H9 (cell line): ENCODE results near the gene PEX1. TPM values are rescaled to one million over a fixed set of nuclear protein-coding genes. Genes with fewer than 3 reads are reported as not detected.

Experiments
- DNase-seq: peaks from one replicate; pipeline ENCODE4 v3.0.0-alpha.2; 2017
- H2AFZ ChIP-seq: one replicate; pipeline ENCODE4 v1.6.1; 2013; ENCODE audit warnings: mild to moderate bottlenecking, low read length, control low read depth, moderate library complexity
- H2AK5ac ChIP-seq: 2 replicates; pipeline ENCODE4 v1.6.1; 2013; ENCODE audit warnings: low read length, control low read depth, mixed read lengths; ENCODE audit not compliant: insufficient read length
- H2BK120ac ChIP-seq: one replicate; pipeline ENCODE4 v1.6.1; 2013; ENCODE audit warnings: low read depth, mild to moderate bottlenecking, low read length, control low read depth, inconsistent platforms; ENCODE audit not compliant: poor library complexity, severe bottlenecking
- H2BK12ac ChIP-seq: 2 replicates; pipeline ENCODE4 v1.6.1; 2013; ENCODE audit warnings: low read length, control low read depth, mixed read lengths, low read depth; ENCODE audit not compliant: insufficient read length
- H2BK15ac ChIP-seq: 2 replicates; pipeline ENCODE4 v1.6.1; 2013; ENCODE audit warnings: low read depth, low read length, control low read depth
- H2BK20ac ChIP-seq: one replicate; pipeline ENCODE4 v1.6.1; 2013; ENCODE audit warnings: low read depth, mild to moderate bottlenecking, low read length, control low read depth, inconsistent platforms; ENCODE audit not compliant: poor library complexity, severe bottlenecking
- H2BK5ac ChIP-seq: 2 replicates; pipeline ENCODE4 v1.6.1; 2013; ENCODE audit warnings: low read length, control low read depth, mixed read lengths; ENCODE audit not compliant: insufficient read length
- H3K14ac ChIP-seq: 2 replicates; pipeline ENCODE4 v1.6.1; 2013; ENCODE audit warnings: low read length, control low read depth; ENCODE audit not compliant: insufficient read depth
- H3K18ac ChIP-seq: 2 replicates; pipeline ENCODE4 v1.6.1; 2013; ENCODE audit warnings: low read depth, mild to moderate bottlenecking, mixed read lengths, low read length, control low read depth; ENCODE audit not compliant: insufficient read length
- H3K23ac ChIP-seq: 2 replicates; pipeline ENCODE4 v1.6.1; 2013; ENCODE audit warnings: low read length, control low read depth, mixed read lengths, low read depth; ENCODE audit not compliant: insufficient read length
- H3K23me2 ChIP-seq: 2 replicates; pipeline ENCODE4 v1.6.1; 2013; ENCODE audit warnings: low read depth, mild to moderate bottlenecking, mixed read lengths, low read length, control low read depth; ENCODE audit not compliant: insufficient read length, poor library complexity, severe bottlenecking
- H3K27ac ChIP-seq: 2 replicates; pipeline ENCODE4 v1.5.1; 2013; ENCODE audit warnings: low read length, control low read depth, mixed read lengths, low read depth; ENCODE audit not compliant: insufficient read length
- H3K27me3 ChIP-seq: 2 replicates; pipeline ENCODE4 v1.6.1; 2013; ENCODE audit warnings: low read length, control low read depth, inconsistent platforms; ENCODE audit not compliant: insufficient read depth
- H3K4ac ChIP-seq: 2 replicates; pipeline ENCODE4 v1.6.1; 2013; ENCODE audit warnings: low read depth, mild to moderate bottlenecking, control low read depth, inconsistent platforms, low read length, moderate library complexity
- H3K4me1 ChIP-seq: 2 replicates; pipeline ENCODE4 v1.6.1; 2013; ENCODE audit warnings: low read length, control low read depth, inconsistent platforms; ENCODE audit not compliant: insufficient read depth
- H3K4me2 ChIP-seq: 2 replicates; pipeline ENCODE4 v1.6.1; 2013; ENCODE audit warnings: low read length, control low read depth, mixed read lengths; ENCODE audit not compliant: insufficient read length, insufficient read depth
- H3K56ac ChIP-seq: 2 replicates; pipeline ENCODE4 v1.6.1; 2013; ENCODE audit warnings: low read depth, mild to moderate bottlenecking, mixed read lengths, low read length, control low read depth; ENCODE audit not compliant: insufficient read length
- H3K79me1 ChIP-seq: 2 replicates; pipeline ENCODE4 v1.6.1; 2013; ENCODE audit warnings: low read depth, mild to moderate bottlenecking, moderate library complexity, low read length, control low read depth, inconsistent platforms; ENCODE audit not compliant: insufficient read depth, poor library complexity, severe bottlenecking
- H3K79me2 ChIP-seq: 2 replicates; pipeline ENCODE4 v1.6.1; 2013; ENCODE audit warnings: low read length, control low read depth, inconsistent platforms; ENCODE audit not compliant: insufficient read depth
- H3K9ac ChIP-seq: 2 replicates; pipeline ENCODE4 v1.6.1; 2013; ENCODE audit warnings: low read length, control low read depth, mixed read lengths; ENCODE audit not compliant: insufficient read length; ENCODE audit errors: extremely low read depth
- H3K9me3 ChIP-seq: one replicate; pipeline ENCODE4 v1.6.1; 2013; ENCODE audit warnings: low read depth, low read length, inconsistent platforms; ENCODE audit not compliant: control insufficient read depth
- H3T11ph ChIP-seq: one replicate; pipeline ENCODE4 v1.6.1; 2013; ENCODE audit warnings: mild to moderate bottlenecking, low read length, control low read depth, inconsistent platforms
- H4K20me1 ChIP-seq: one replicate; pipeline ENCODE4 v1.6.1; 2013; ENCODE audit not compliant: control insufficient read depth, insufficient read length, insufficient read depth
- H4K5ac ChIP-seq: 2 replicates; pipeline ENCODE4 v1.6.1; 2013; ENCODE audit warnings: low read depth, mild to moderate bottlenecking, mixed read lengths, low read length, control low read depth; ENCODE audit not compliant: insufficient read length
- H4K8ac ChIP-seq: replicated peaks from 2 replicates; pipeline ENCODE4 v1.6.1; 2013; ENCODE audit warnings: low read length, control low read depth, mixed read lengths, low read depth; ENCODE audit not compliant: insufficient read length
- H4K91ac ChIP-seq: 2 replicates; pipeline ENCODE4 v1.6.1; 2013; ENCODE audit warnings: low read depth, mild to moderate bottlenecking, moderate library complexity, mixed read lengths, low read length, control low read depth; ENCODE audit not compliant: insufficient read length
- H3K27ac Mint-ChIP-seq, 3 experiments: 2 replicates in 2 of 3; 3 replicates in 1 of 3; pipeline ENCODE4 v1.8.0; 2020 to 2021; ENCODE audit warnings: mixed read lengths in 3 of 3, mild to moderate bottlenecking in 1 of 3, moderate library complexity in 1 of 3
- H3K27me3 Mint-ChIP-seq: 2 replicates; pipeline ENCODE4 v1.8.0; 2021; ENCODE audit warnings: low read depth, mild to moderate bottlenecking, moderate library complexity, mixed read lengths
- H3K36me3 Mint-ChIP-seq, 3 experiments: 2 replicates in 2 of 3; 3 replicates in 1 of 3; pipeline ENCODE4 v1.8.0; 2020 to 2021; ENCODE audit warnings: low read depth in 3 of 3, mixed read lengths in 3 of 3; ENCODE audit not compliant: insufficient read depth in 1 of 3
- H3K4me1 Mint-ChIP-seq, 2 experiments: 2 replicates each; pipeline ENCODE4 v1.8.0; 2020; ENCODE audit warnings: mixed read lengths in 2 of 2
- H3K4me3 Mint-ChIP-seq, 2 experiments: 2 replicates in 1 of 2; 3 replicates in 1 of 2; pipeline ENCODE4 v1.8.0; 2020 to 2021; ENCODE audit warnings: mild to moderate bottlenecking in 2 of 2, mixed read lengths in 2 of 2, moderate library complexity in 1 of 2
- H3K9me3 Mint-ChIP-seq, 2 experiments: 2 replicates in 1 of 2; 3 replicates in 1 of 2; pipeline ENCODE4 v1.8.0; 2020; ENCODE audit warnings: mild to moderate bottlenecking in 2 of 2, mixed read lengths in 2 of 2, moderate library complexity in 1 of 2
- WGBS: extraction: QIAGEN DNeasy Blood & Tissue Kit; methylation state at CpG from one replicate; pipeline ENCODE4 v1.1.7; 2013; ENCODE audit warnings: missing lambda C conversion rate, low lambda C conversion rate, mixed read lengths; ENCODE audit not compliant: insufficient read length; ENCODE audit errors: extremely low coverage; 5-methylcytosine and 5-hydroxymethylcytosine counted together
- total RNA-seq: library from RNA; stranded (reverse); gene quantifications from 2 replicates; pipeline ENCODE4 v1.2.1, GENCODE V29; 2021
- TF ChIP-seq, protein P1 (sequence below): fragments of 200-600 bp; sonication (generic); conservative IDR thresholded peaks from 3 replicates; pipeline ENCODE4 v1.8.0; 2021; ENCODE audit warnings: antibody characterized with exemption, mild to moderate bottlenecking

The PEX1 gene
- total RNA-seq, 1 experiment from 2014 or later = 21.8 TPM

DNA sequence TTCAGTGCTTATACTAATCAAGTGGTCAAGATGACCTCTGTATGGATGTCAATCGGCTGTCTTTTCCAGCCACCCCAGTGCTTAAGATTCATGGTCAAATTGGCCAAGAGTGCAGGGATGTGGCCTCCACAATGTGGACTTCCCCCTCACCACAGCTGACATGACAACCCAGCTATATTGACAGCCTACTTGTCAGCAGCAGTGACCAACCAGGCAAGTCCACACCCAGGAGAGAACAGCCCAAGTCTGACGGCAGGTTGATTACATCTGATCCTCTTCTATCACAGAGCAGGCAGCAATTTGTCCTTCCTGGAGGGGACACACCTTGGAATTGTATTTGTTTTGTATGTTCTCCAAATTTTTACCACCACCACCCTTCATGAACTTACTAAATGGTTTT lies 42.3 kb downstream of the PEX1 start:
- H3K23ac ChIP-seq = no peak overlapping the region
- no peak overlapping the region for H4K91ac ChIP-seq
- TF ChIP-seq, protein P1, sequence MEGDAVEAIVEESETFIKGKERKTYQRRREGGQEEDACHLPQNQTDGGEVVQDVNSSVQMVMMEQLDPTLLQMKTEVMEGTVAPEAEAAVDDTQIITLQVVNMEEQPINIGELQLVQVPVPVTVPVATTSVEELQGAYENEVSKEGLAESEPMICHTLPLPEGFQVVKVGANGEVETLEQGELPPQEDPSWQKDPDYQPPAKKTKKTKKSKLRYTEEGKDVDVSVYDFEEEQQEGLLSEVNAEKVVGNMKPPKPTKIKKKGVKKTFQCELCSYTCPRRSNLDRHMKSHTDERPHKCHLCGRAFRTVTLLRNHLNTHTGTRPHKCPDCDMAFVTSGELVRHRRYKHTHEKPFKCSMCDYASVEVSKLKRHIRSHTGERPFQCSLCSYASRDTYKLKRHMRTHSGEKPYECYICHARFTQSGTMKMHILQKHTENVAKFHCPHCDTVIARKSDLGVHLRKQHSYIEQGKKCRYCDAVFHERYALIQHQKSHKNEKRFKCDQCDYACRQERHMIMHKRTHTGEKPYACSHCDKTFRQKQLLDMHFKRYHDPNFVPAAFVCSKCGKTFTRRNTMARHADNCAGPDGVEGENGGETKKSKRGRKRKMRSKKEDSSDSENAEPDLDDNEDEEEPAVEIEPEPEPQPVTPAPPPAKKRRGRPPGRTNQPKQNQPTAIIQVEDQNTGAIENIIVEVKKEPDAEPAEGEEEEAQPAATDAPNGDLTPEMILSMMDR = no peak
- H4K20me1 ChIP-seq = no peaks in the 10 kb centered on the region
- H3K9me3 ChIP-seq = no peaks in the 10 kb centered on the region
- no peak overlapping the region for H3K27ac ChIP-seq
- Mint-ChIP-seq H3K27ac (no peak overlapping the region), H3K36me3 (peaks cover 14 to 41% (median 34%) of the 10 kb centered on the region in 3 experiments; a peak in 6 of 7 replicates), H3K4me1 (no peaks in the 10 kb centered on the region), H3K9me3 (no peaks in the 10 kb centered on the region), H3K4me3 (no peak overlapping the region), H3K27me3 (no peaks in the 10 kb centered on the region)
- no peaks in the 10 kb centered on the region for H3K27me3 ChIP-seq
- no peak overlapping the region for H4K8ac ChIP-seq
- H3K79me2 ChIP-seq = no peaks in the 10 kb centered on the region
- WGBS = no CpG with 5 or more reads among the region's 2 CpGs
- no peak overlapping the region for H2BK20ac ChIP-seq
- no peak for DNase-seq
- H3K4me2 ChIP-seq = no peak overlapping the region
- no peak overlapping the region for H2BK12ac ChIP-seq
- H3K4ac ChIP-seq = no peak overlapping the region
- H3K56ac ChIP-seq = no peak overlapping the region
- H3K14ac ChIP-seq = no peak overlapping the region
- no peak overlapping the region for H2AK5ac ChIP-seq
- no peak overlapping the region for H2AFZ ChIP-seq
- H2BK120ac ChIP-seq = no peak overlapping the region
- H3T11ph ChIP-seq = no peak overlapping the region
- no peaks in the 10 kb centered on the region for H3K79me1 ChIP-seq
- H3K9ac ChIP-seq = no peak overlapping the region
- no peak overlapping the region for H2BK15ac ChIP-seq
- H3K4me1 ChIP-seq = no peaks in the 10 kb centered on the region
- H3K18ac ChIP-seq = no peak overlapping the region
- no peak overlapping the region for H4K5ac ChIP-seq
- H3K23me2 ChIP-seq = no peaks in the 10 kb centered on the region
- H2BK5ac ChIP-seq = no peak overlapping the region
